Measurements from ENCODE around the gene DSCAML1. TPM values are rescaled to one million over a fixed set of nuclear protein-coding genes. Genes with fewer than 3 reads are reported as not detected.

DSCAML1 gene
- total and polyA plus RNA-seq, 2 experiments from 2014 or later: not detected

GRCh38 chr11:117547195-117547850 is 249.7 kb downstream of the DSCAML1 start:
- 21 to 28% methylated on average over 16 of the region's 16 CpGs for WGBS, 2 experiments (ENCODE audit: low coverage in 1 of 2, low lambda C conversion rate in 2 of 2, missing lambda C conversion rate in 2 of 2)
- no peak overlapping the region for H2AFZ ChIP-seq
- DNase-seq: no peak

GRCh38 chr11:117546431-117547194 is 250.4 kb downstream of the DSCAML1 start:
- TF ChIP-seq EZH2 (IDR thresholded peaks at IDR 0.05; ENCODE audit: insufficient read depth, poor library complexity, severe bottlenecking): no peak
- no peak for TF ChIP-seq EZH2phosphoT487 (IDR thresholded peaks at IDR 0.05; ENCODE audit: insufficient read depth, low read depth)
- no peaks in the 10 kb centered on the region for H4K20me1 ChIP-seq (ENCODE audit: insufficient read depth)
- peaks cover 16% of the 10 kb centered on the region for H3K27me3 ChIP-seq (replicated peaks; ENCODE audit: insufficient read depth)
- DNase-seq: no peak
- H3F3A ChIP-seq (ENCODE audit: insufficient read depth): no peaks in the 10 kb centered on the region
- in situ Hi-C loops (cut with MboI): no loop called here
- H3K79me2 ChIP-seq (ENCODE audit: insufficient read depth): no peaks in the 10 kb centered on the region
- H3K36me3 ChIP-seq (ENCODE audit: low read depth): no peaks in the 10 kb centered on the region
- no peaks in the 10 kb centered on the region for H3K9me2 ChIP-seq (ENCODE audit: insufficient read depth)
- H3K9me3 ChIP-seq (ENCODE audit: low read depth): no peaks in the 10 kb centered on the region
- H2AFZ ChIP-seq: no peak overlapping the region
- H3K4me1 ChIP-seq (ENCODE audit: insufficient read depth): no peaks in the 10 kb centered on the region
- no peak overlapping the region for H3K4me3 ChIP-seq
- WGBS, 2 experiments (ENCODE audit: low coverage in 1 of 2, low lambda C conversion rate in 2 of 2, missing lambda C conversion rate in 2 of 2): 22 to 24% methylated on average over 8 to 12 of the region's 12 CpGs
- no peak overlapping the region for H3K27ac ChIP-seq
- no peak overlapping the region for H3K4me2 ChIP-seq (ENCODE audit: unreplicated experiment)
- no peak overlapping the region for H3K9ac ChIP-seq

More at GRCh38 chr11:117547195-117547850, 249.7 kb downstream of the DSCAML1 start:
- Histone ChIP-seq H3K4me3 (no peak overlapping the region), H3K9me2 (ENCODE audit: insufficient read depth) (no peaks in the 10 kb centered on the region), H4K20me1 (ENCODE audit: insufficient read depth) (no peaks in the 10 kb centered on the region), H3K36me3 (ENCODE audit: low read depth) (no peaks in the 10 kb centered on the region), H3K9ac (no peak overlapping the region), H3K4me2 (ENCODE audit: unreplicated experiment) (no peak overlapping the region), H3F3A (ENCODE audit: insufficient read depth) (no peaks in the 10 kb centered on the region), H3K4me1 (ENCODE audit: insufficient read depth) (no peaks in the 10 kb centered on the region), H3K9me3 (ENCODE audit: low read depth) (no peaks in the 10 kb centered on the region), H3K79me2 (ENCODE audit: insufficient read depth) (no peaks in the 10 kb centered on the region), H3K27ac (no peak overlapping the region), H3K27me3 (replicated peaks; ENCODE audit: insufficient read depth) (peaks cover 16% of the 10 kb centered on the region)
- TF ChIP-seq EZH2phosphoT487 (IDR thresholded peaks at IDR 0.05; ENCODE audit: insufficient read depth, low read depth) (no peak), EZH2 (IDR thresholded peaks at IDR 0.05; ENCODE audit: insufficient read depth, poor library complexity, severe bottlenecking) (no peak)
- in situ Hi-C loops (cut with MboI): no loop called here

- no peak overlapping the region for H3K9ac ChIP-seq
- DNase-seq: no peak
- H4K20me1 ChIP-seq (ENCODE audit: insufficient read depth): no peaks in the 10 kb centered on the region
- TF ChIP-seq EZH2 (IDR thresholded peaks at IDR 0.05; ENCODE audit: insufficient read depth, poor library complexity, severe bottlenecking): no peak
- TF ChIP-seq EZH2phosphoT487 (IDR thresholded peaks at IDR 0.05; ENCODE audit: insufficient read depth, low read depth): no peak
- no peaks in the 10 kb centered on the region for H3F3A ChIP-seq (ENCODE audit: insufficient read depth)
- 68 to 72% methylated on average over 12 of the region's 12 CpGs for WGBS, 2 experiments (ENCODE audit: low coverage in 1 of 2, low lambda C conversion rate in 2 of 2, missing lambda C conversion rate in 2 of 2)
- in situ Hi-C loops (cut with MboI): no loop called here
- peaks cover 16% of the 10 kb centered on the region for H3K27me3 ChIP-seq (replicated peaks; ENCODE audit: insufficient read depth)
- no peaks in the 10 kb centered on the region for H3K79me2 ChIP-seq (ENCODE audit: insufficient read depth)
- H3K4me2 ChIP-seq (ENCODE audit: unreplicated experiment): no peak overlapping the region
- no peak overlapping the region for H3K4me3 ChIP-seq
- H3K9me2 ChIP-seq (ENCODE audit: insufficient read depth): no peaks in the 10 kb centered on the region
- no peaks in the 10 kb centered on the region for H3K36me3 ChIP-seq (ENCODE audit: low read depth)
- no peak overlapping the region for H3K27ac ChIP-seq
- H3K9me3 ChIP-seq (ENCODE audit: low read depth): no peaks in the 10 kb centered on the region
- H3K4me1 ChIP-seq (ENCODE audit: insufficient read depth): no peaks in the 10 kb centered on the region
- no peak overlapping the region for H2AFZ ChIP-seq
Measured at GRCh38 chr11:117545706-117546105, 251.3 kb downstream of the DSCAML1 start.

- no peak overlapping the region for H3K4me3 ChIP-seq
- in situ Hi-C loops (cut with MboI): no loop called here
- H3K9me3 ChIP-seq (ENCODE audit: low read depth): no peaks in the 10 kb centered on the region
- H3K36me3 ChIP-seq (ENCODE audit: low read depth): no peaks in the 10 kb centered on the region
- H3K4me2 ChIP-seq (ENCODE audit: unreplicated experiment): no peak overlapping the region
- H3K9me2 ChIP-seq (ENCODE audit: insufficient read depth): no peaks in the 10 kb centered on the region
- H4K20me1 ChIP-seq (ENCODE audit: insufficient read depth): no peaks in the 10 kb centered on the region
- H3K4me1 ChIP-seq (ENCODE audit: insufficient read depth): no peaks in the 10 kb centered on the region
- H3K9ac ChIP-seq: no peak overlapping the region
- DNase-seq: no peak
- H3K79me2 ChIP-seq (ENCODE audit: insufficient read depth): no peaks in the 10 kb centered on the region
- no peak for TF ChIP-seq EZH2phosphoT487 (IDR thresholded peaks at IDR 0.05; ENCODE audit: insufficient read depth, low read depth)
- TF ChIP-seq EZH2 (IDR thresholded peaks at IDR 0.05; ENCODE audit: insufficient read depth, poor library complexity, severe bottlenecking): no peak
- peaks cover 16% of the 10 kb centered on the region for H3K27me3 ChIP-seq (replicated peaks; ENCODE audit: insufficient read depth)
- no peaks in the 10 kb centered on the region for H3F3A ChIP-seq (ENCODE audit: insufficient read depth)
- H3K27ac ChIP-seq: no peak overlapping the region
- WGBS, 2 experiments (ENCODE audit: low coverage in 1 of 2, low lambda C conversion rate in 2 of 2, missing lambda C conversion rate in 2 of 2): 57% methylated on average over 6 of the region's 6 CpGs
- H2AFZ ChIP-seq: no peak overlapping the region
Measured at GRCh38 chr11:117544130-117544800, 252.8 kb downstream of the DSCAML1 start.
